ENCODE data around the gene RHOBTB1. TPM values are rescaled to one million over a fixed set of nuclear protein-coding genes. Genes with fewer than 3 reads are reported as not detected.

RHOBTB1 gene
- total RNA-seq, 1 donor from 2014 or later = 21.5 TPM

DNA sequence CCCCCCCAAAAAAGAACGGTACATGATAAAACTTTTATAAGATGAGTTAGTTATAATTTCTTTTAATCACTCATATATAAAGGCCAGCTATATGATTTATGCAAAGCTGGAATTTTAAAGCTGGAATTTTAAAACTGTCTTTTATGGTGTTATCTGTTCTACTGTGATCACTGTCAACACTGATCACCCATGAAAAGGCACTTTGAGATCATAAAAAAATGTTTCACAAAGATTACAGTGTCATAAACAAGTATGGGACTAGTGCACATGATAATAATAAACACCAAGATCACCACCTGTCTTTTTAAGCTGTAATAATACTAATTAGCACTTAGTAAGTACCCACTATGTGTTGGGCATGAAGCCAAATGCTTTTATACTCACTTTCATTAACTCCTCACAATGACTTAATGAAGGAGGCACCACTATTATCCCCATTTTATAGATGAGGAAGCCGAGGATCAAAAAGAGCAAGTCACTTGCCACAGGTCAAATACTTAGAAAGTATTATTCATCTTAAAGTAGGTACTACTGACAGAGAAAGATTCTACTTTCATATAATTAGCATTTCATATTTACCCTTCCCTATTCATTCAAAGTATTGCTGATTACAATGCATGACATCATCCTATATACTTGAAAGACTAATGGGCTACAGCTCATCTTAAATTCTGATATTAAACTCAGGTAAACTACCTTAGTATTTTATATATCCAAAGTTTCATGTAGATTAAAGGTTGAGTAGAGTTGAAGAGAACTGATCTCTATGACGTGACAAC is 8.3 kb upstream of the RHOBTB1 start:
- no peak overlapping the region for H3K27ac ChIP-seq

GRCh38 chr10:60951272-60951724 is 7.3 kb upstream of the RHOBTB1 start:
- no peaks in the 10 kb centered on the region for H3K4me1 Mint-ChIP-seq
- no peak overlapping the region for H3K27ac Mint-ChIP-seq
- no peaks in the 10 kb centered on the region for H3F3A ChIP-seq (ENCODE audit: low read depth)
- H3K36me3 Mint-ChIP-seq = no peaks in the 10 kb centered on the region
- H3K4me3 ChIP-seq = no peak overlapping the region
- H3K27me3 Mint-ChIP-seq (ENCODE audit: insufficient read depth, low read depth) = peaks cover 5% of the 10 kb centered on the region
- H3K27me3 ChIP-seq = no peaks in the 10 kb centered on the region
- TF ChIP-seq, protein P1, sequence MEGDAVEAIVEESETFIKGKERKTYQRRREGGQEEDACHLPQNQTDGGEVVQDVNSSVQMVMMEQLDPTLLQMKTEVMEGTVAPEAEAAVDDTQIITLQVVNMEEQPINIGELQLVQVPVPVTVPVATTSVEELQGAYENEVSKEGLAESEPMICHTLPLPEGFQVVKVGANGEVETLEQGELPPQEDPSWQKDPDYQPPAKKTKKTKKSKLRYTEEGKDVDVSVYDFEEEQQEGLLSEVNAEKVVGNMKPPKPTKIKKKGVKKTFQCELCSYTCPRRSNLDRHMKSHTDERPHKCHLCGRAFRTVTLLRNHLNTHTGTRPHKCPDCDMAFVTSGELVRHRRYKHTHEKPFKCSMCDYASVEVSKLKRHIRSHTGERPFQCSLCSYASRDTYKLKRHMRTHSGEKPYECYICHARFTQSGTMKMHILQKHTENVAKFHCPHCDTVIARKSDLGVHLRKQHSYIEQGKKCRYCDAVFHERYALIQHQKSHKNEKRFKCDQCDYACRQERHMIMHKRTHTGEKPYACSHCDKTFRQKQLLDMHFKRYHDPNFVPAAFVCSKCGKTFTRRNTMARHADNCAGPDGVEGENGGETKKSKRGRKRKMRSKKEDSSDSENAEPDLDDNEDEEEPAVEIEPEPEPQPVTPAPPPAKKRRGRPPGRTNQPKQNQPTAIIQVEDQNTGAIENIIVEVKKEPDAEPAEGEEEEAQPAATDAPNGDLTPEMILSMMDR (IDR thresholded peaks at IDR 0.05) = no peak
- no peak for TF ChIP-seq EZH2 (IDR thresholded peaks at IDR 0.05)
- no peaks in the 10 kb centered on the region for H3K9me3 Mint-ChIP-seq
- no peak overlapping the region for H3K9ac ChIP-seq
- no peak overlapping the region for H2AFZ ChIP-seq (replicated peaks)
- no peak overlapping the region for H3K4me2 ChIP-seq
- no peaks in the 10 kb centered on the region for H3K36me3 ChIP-seq
- H4K20me1 ChIP-seq (ENCODE audit: low read depth) = no peaks in the 10 kb centered on the region
- no peaks in the 10 kb centered on the region for H3K9me3 ChIP-seq (ENCODE audit: low read depth)
- no peaks in the 10 kb centered on the region for H3K4me1 ChIP-seq
- no peak overlapping the region for H3K4me3 Mint-ChIP-seq
- H3K27ac ChIP-seq = no peak overlapping the region
- no peak for DNase-seq (ENCODE audit: low spot score)
- H3K79me2 ChIP-seq (ENCODE audit: low read depth) = no peaks in the 10 kb centered on the region

More for the DNA sequence above, 8.3 kb upstream of the RHOBTB1 start:
- Histone ChIP-seq H4K20me1 (ENCODE audit: low read depth) (no peaks in the 10 kb centered on the region), H2AFZ (replicated peaks) (no peak overlapping the region), H3K79me2 (ENCODE audit: low read depth) (no peaks in the 10 kb centered on the region), H3K4me1 (no peaks in the 10 kb centered on the region), H3K27me3 (no peaks in the 10 kb centered on the region), H3K9ac (no peak overlapping the region), H3F3A (ENCODE audit: low read depth) (no peaks in the 10 kb centered on the region), H3K9me3 (ENCODE audit: low read depth) (no peaks in the 10 kb centered on the region), H3K4me3 (no peak overlapping the region), H3K36me3 (no peaks in the 10 kb centered on the region), H3K4me2 (no peak overlapping the region)
- no peak overlapping the region for H3K4me3 Mint-ChIP-seq
- no peak overlapping the region for H3K27ac Mint-ChIP-seq
- no peaks in the 10 kb centered on the region for H3K4me1 Mint-ChIP-seq
- H3K27me3 Mint-ChIP-seq (ENCODE audit: insufficient read depth, low read depth) = peaks cover 2% of the 10 kb centered on the region
- H3K9me3 Mint-ChIP-seq = no peaks in the 10 kb centered on the region
- no peaks in the 10 kb centered on the region for H3K36me3 Mint-ChIP-seq
- DNase-seq (ENCODE audit: low spot score) = no peak
- TF ChIP-seq EZH2 (IDR thresholded peaks at IDR 0.05) = no peak
- TF ChIP-seq, protein P1 (IDR thresholded peaks at IDR 0.05) = no peak
- TF ChIP-seq EZH2phosphoT487 (IDR thresholded peaks at IDR 0.05) = no peak

- Histone ChIP-seq H3K79me2 (ENCODE audit: low read depth) (no peaks in the 10 kb centered on the region), H3K4me2 (no peak overlapping the region), H4K20me1 (ENCODE audit: low read depth) (no peaks in the 10 kb centered on the region), H3K27me3 (peaks cover 4% of the 10 kb centered on the region), H2AFZ (replicated peaks) (no peak overlapping the region), H3K4me1 (no peaks in the 10 kb centered on the region), H3K36me3 (no peaks in the 10 kb centered on the region), H3F3A (ENCODE audit: low read depth) (peaks cover 2% of the 10 kb centered on the region), H3K27ac (no peak overlapping the region), H3K9me3 (ENCODE audit: low read depth) (no peaks in the 10 kb centered on the region), H3K4me3 (no peak overlapping the region), H3K9ac (no peak overlapping the region)
- Mint-ChIP-seq H3K4me3 (no peak overlapping the region), H3K27me3 (ENCODE audit: insufficient read depth, low read depth) (peaks cover 10% of the 10 kb centered on the region), H3K36me3 (no peaks in the 10 kb centered on the region), H3K27ac (no peak overlapping the region), H3K4me1 (no peaks in the 10 kb centered on the region), H3K9me3 (no peaks in the 10 kb centered on the region)
- TF ChIP-seq EZH2phosphoT487 (IDR thresholded peaks at IDR 0.05) = no peak
- TF ChIP-seq, protein P1 (IDR thresholded peaks at IDR 0.05) = no peak
- no peak for TF ChIP-seq EZH2 (IDR thresholded peaks at IDR 0.05)
- no peak for DNase-seq (ENCODE audit: low spot score)
These were observed 6.3 kb upstream of the RHOBTB1 start for GRCh38 chr10:60950300-60950699.
